ENCODE measurements around the gene ZG16.

ZG16 gene

DNA sequence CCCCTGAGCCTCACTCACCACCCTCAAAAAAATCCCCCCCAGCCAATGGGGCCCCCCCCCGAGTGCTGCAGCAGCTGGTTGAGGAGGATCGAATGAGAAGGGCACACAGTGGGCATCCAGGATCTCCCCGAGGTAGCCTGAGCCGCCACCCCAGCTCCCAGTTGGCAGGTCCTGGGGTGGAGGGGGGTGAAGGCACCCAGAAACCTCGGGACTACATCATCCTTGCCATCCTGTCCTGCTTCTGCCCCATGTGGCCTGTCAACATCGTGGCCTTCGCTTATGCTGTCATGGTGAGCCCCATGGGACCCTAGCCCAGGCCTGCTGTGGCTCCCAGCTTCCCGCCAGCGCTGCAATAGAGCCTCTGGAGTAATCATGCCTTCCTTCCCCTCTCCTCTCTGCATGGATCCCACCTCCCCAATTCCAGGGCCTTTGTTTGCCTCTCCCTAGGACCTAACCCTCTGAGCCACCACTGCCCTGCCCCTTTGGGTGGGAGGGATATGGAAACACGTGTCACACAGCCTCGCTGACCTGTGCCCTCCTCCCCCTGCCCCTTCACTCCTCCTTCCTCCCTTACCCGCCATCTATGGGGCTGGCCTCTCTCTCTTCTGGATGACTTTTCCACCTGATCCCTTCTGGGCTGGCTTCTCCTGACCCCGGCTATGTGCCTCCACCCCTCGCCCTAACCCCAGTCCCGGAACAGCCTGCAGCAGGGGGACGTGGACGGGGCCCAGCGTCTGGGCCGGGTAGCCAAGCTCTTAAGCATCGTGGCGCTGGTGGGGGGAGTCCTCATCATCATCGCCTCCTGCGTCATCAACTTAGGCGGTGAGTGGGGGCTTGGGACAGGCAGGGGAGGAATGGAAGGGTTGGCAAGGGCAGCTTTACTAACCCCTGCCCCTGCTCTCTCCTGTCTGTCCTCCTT is 35.8 kb downstream of the ZG16 start:
- no peak overlapping the region for H3K27ac ChIP-seq (ENCODE audit: low read length)

DNA sequence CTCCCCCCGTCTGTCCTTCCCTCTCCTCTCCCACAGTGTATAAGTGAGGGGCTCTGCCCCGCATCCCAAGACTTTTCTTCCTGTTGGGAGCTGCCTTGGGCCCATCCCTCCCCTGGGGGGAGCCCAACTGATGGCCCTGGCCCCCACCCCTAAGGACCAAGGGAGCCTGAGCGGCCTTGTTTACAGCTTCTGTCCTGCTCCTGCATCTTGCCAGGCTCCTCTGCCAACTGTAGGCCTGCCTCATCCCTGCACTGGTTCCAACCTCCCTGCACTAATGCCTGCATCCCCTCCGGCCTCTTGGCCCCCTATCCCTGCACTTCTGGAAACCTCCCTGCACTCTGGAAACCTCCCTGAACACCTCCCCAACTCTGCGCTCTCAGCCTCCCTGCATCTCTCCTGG is 36.5 kb downstream of the ZG16 start:
- Histone ChIP-seq H3K9ac (ENCODE audit: low read length) (no peak overlapping the region), H3K79me2 (ENCODE audit: low read length) (peaks cover 42% of the 10 kb centered on the region), H3K9me3 (replicated peaks; ENCODE audit: insufficient read depth, low read length) (no peaks in the 10 kb centered on the region), H3K27ac (ENCODE audit: low read length) (no peak overlapping the region), H3K27me3 (replicated peaks; ENCODE audit: insufficient read depth, low read length) (no peaks in the 10 kb centered on the region), H2AFZ (ENCODE audit: low read length) (no peak overlapping the region), H3K36me3 (replicated peaks; ENCODE audit: insufficient read depth, low read length) (no peaks in the 10 kb centered on the region), H3K4me2 (ENCODE audit: low read depth, low read length) (no peak overlapping the region), H4K20me1 (ENCODE audit: insufficient read depth, low read length) (no peaks in the 10 kb centered on the region), H3F3A (ENCODE audit: insufficient read depth, low read length) (peaks cover 39% of the 10 kb centered on the region), H3K9me2 (replicated peaks; ENCODE audit: insufficient read depth, low read length) (no peaks in the 10 kb centered on the region), H3K4me1 (ENCODE audit: low read length) (peaks cover 35% of the 10 kb centered on the region), H3K4me3 (ENCODE audit: low read length) (no peak overlapping the region)
- no peak for DNase-seq
- TF ChIP-seq EZH2phosphoT487 (IDR thresholded peaks at IDR 0.05; ENCODE audit: low read length) (no peak), EZH2 (optimal IDR thresholded peaks at IDR 0.05; ENCODE audit: low read depth, low read length) (no peak)
- TF ChIP-seq, protein P1, sequence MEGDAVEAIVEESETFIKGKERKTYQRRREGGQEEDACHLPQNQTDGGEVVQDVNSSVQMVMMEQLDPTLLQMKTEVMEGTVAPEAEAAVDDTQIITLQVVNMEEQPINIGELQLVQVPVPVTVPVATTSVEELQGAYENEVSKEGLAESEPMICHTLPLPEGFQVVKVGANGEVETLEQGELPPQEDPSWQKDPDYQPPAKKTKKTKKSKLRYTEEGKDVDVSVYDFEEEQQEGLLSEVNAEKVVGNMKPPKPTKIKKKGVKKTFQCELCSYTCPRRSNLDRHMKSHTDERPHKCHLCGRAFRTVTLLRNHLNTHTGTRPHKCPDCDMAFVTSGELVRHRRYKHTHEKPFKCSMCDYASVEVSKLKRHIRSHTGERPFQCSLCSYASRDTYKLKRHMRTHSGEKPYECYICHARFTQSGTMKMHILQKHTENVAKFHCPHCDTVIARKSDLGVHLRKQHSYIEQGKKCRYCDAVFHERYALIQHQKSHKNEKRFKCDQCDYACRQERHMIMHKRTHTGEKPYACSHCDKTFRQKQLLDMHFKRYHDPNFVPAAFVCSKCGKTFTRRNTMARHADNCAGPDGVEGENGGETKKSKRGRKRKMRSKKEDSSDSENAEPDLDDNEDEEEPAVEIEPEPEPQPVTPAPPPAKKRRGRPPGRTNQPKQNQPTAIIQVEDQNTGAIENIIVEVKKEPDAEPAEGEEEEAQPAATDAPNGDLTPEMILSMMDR (IDR thresholded peaks at IDR 0.05; ENCODE audit: low read length), result no peak

More for the DNA sequence above, 35.8 kb downstream of the ZG16 start:
- TF ChIP-seq, protein P1 (IDR thresholded peaks at IDR 0.05; ENCODE audit: low read length), result no peak
- no peak for TF ChIP-seq EZH2 (optimal IDR thresholded peaks at IDR 0.05; ENCODE audit: low read depth, low read length)
- TF ChIP-seq EZH2phosphoT487 (IDR thresholded peaks at IDR 0.05; ENCODE audit: low read length), result no peak
- DNase-seq, result no peak
- H4K20me1 ChIP-seq (ENCODE audit: insufficient read depth, low read length), result no peaks in the 10 kb centered on the region
- no peak overlapping the region for H3K4me3 ChIP-seq (ENCODE audit: low read length)
- H3K27me3 ChIP-seq (replicated peaks; ENCODE audit: insufficient read depth, low read length), result no peaks in the 10 kb centered on the region
- no peak overlapping the region for H2AFZ ChIP-seq (ENCODE audit: low read length)
- H3K9me2 ChIP-seq (replicated peaks; ENCODE audit: insufficient read depth, low read length), result no peaks in the 10 kb centered on the region
- no peaks in the 10 kb centered on the region for H3K36me3 ChIP-seq (replicated peaks; ENCODE audit: insufficient read depth, low read length)
- no peaks in the 10 kb centered on the region for H3K9me3 ChIP-seq (replicated peaks; ENCODE audit: insufficient read depth, low read length)
- H3K9ac ChIP-seq (ENCODE audit: low read length), result no peak overlapping the region
- no peak overlapping the region for H3K4me2 ChIP-seq (ENCODE audit: low read depth, low read length)
- H3K4me1 ChIP-seq (ENCODE audit: low read length), result peaks cover 36% of the 10 kb centered on the region
- H3F3A ChIP-seq (ENCODE audit: insufficient read depth, low read length), result peaks cover 41% of the 10 kb centered on the region
- H3K79me2 ChIP-seq (ENCODE audit: low read length), result peaks cover 42% of the 10 kb centered on the region

DNA sequence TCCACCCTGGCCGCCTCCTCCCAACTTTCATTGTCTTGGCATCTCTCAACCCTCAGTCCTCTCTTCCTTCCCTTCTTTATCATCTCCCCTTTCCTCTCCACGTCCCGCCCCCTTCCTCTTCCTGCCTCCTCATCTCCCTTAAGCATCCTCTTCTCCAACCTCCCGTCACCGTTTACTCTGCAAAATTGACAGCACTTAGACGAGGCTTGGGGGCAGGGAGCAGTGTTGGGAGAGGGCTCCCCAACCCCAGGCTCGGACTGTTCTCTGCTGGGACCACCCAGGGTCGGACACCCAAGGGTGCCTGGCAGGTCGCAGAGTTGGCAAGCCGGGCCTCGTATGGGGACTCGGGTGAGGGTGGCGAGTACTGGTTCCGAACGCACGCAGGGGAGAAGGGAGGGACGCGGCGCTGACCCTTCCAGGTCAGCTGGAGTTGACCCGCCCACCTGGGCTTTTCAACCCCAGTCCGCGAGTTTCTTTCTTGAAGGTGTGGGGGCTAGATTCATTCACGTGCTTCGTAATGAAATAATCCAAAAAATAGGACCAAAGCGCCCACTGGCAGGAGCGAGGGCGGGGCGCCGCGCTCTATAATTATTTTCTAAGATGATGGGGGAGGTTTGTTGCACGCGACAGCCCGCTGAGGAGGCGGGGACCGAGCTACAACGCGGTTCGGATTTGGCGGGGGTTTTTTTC is 37.1 kb downstream of the ZG16 start:
- H3K36me3 ChIP-seq (replicated peaks; ENCODE audit: insufficient read depth, low read length), result no peaks in the 10 kb centered on the region
- H3F3A ChIP-seq (ENCODE audit: insufficient read depth, low read length), result peaks cover 39% of the 10 kb centered on the region
- H3K9me2 ChIP-seq (replicated peaks; ENCODE audit: insufficient read depth, low read length), result no peaks in the 10 kb centered on the region
- peak overlapping the region; percentile 53 for H2AFZ ChIP-seq (ENCODE audit: low read length)
- H3K4me1 ChIP-seq (ENCODE audit: low read length), result peaks cover 34% of the 10 kb centered on the region
- H3K4me2 ChIP-seq (ENCODE audit: low read depth, low read length), result peak overlapping the region; percentile 74
- H3K9me3 ChIP-seq (replicated peaks; ENCODE audit: insufficient read depth, low read length), result no peaks in the 10 kb centered on the region
- peak overlapping the region; percentile 87; the same call in 1 of the 2 replicates for H3K27ac ChIP-seq (ENCODE audit: low read length)
- no peak for DNase-seq
- H3K79me2 ChIP-seq (ENCODE audit: low read length), result peaks cover 38% of the 10 kb centered on the region
- H3K4me3 ChIP-seq (ENCODE audit: low read length), result peak overlapping the region; percentile 88
- H4K20me1 ChIP-seq (ENCODE audit: insufficient read depth, low read length), result no peaks in the 10 kb centered on the region
- no peak for TF ChIP-seq EZH2phosphoT487 (IDR thresholded peaks at IDR 0.05; ENCODE audit: low read length)
- TF ChIP-seq EZH2 (optimal IDR thresholded peaks at IDR 0.05; ENCODE audit: low read depth, low read length), result no peak
- no peaks in the 10 kb centered on the region for H3K27me3 ChIP-seq (replicated peaks; ENCODE audit: insufficient read depth, low read length)
- H3K9ac ChIP-seq (ENCODE audit: low read length), result peak overlapping the region; percentile 88; the same call in 1 of the 2 replicates

Measured in MM.1S (cell line).